ENCODE results near the gene BCL2L15.

DNA sequence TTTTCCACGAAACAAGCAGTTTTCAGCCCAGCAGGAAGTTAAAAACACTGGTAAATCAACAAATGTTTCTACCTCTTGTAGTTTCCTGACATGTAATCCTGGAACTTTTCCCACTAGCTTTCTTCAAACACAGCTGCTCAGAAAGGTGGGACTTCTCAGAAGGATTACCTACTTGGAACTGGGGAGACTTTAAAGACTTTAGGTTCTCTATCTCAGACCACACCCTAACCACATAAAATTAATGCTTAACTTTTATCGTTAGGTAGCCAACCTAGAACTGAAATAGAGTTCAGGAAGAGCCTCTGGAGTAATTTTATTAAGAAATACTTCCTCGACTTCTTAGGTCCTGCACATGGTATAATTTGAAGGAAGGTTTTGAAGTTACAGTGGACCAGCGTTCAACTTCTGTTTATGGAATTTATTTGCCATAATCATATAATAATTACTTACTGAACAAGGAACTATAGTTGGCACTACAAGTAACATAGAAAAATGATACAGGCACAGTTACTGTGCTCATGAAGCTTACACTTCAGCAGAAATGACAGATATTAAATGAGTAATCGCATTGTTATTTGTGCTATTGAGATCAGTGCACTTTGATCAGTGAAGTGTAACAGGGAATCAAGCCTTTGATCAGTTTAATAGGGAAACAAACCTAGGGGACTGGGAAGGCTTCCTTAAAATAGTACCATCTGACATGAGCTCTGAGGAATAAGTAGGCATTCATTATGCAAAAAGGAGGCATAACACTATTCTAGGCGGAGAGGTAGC lies at the start of gene BCL2L15:
- TF ChIP-seq, protein P1, sequence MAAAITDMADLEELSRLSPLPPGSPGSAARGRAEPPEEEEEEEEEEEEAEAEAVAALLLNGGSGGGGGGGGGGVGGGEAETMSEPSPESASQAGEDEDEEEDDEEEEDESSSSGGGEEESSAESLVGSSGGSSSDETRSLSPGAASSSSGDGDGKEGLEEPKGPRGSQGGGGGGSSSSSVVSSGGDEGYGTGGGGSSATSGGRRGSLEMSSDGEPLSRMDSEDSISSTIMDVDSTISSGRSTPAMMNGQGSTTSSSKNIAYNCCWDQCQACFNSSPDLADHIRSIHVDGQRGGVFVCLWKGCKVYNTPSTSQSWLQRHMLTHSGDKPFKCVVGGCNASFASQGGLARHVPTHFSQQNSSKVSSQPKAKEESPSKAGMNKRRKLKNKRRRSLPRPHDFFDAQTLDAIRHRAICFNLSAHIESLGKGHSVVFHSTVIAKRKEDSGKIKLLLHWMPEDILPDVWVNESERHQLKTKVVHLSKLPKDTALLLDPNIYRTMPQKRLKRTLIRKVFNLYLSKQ (tag by site-specific recombination; IDR thresholded peaks at IDR 0.05; ENCODE audit: borderline replicate concordance): no peak
- TF ChIP-seq ZNF132 (tag by site-specific recombination; IDR thresholded peaks at IDR 0.05; ENCODE audit: borderline replicate concordance) (no peak), ZNF677 (tag by site-specific recombination; IDR thresholded peaks at IDR 0.05) (no peak), YY1 (tag by site-specific recombination; IDR thresholded peaks at IDR 0.05) (no peak), SETDB1 (IDR thresholded peaks at IDR 0.05; ENCODE audit: insufficient read length, low read length) (no peak), TCF7L2 (IDR thresholded peaks at IDR 0.05; ENCODE audit: borderline replicate concordance, low read depth, low read length) (no peak), ZNF776 (tag by site-specific recombination; IDR thresholded peaks at IDR 0.05; ENCODE audit: borderline replicate concordance) (no peak)
- TF ChIP-seq, protein P2, sequence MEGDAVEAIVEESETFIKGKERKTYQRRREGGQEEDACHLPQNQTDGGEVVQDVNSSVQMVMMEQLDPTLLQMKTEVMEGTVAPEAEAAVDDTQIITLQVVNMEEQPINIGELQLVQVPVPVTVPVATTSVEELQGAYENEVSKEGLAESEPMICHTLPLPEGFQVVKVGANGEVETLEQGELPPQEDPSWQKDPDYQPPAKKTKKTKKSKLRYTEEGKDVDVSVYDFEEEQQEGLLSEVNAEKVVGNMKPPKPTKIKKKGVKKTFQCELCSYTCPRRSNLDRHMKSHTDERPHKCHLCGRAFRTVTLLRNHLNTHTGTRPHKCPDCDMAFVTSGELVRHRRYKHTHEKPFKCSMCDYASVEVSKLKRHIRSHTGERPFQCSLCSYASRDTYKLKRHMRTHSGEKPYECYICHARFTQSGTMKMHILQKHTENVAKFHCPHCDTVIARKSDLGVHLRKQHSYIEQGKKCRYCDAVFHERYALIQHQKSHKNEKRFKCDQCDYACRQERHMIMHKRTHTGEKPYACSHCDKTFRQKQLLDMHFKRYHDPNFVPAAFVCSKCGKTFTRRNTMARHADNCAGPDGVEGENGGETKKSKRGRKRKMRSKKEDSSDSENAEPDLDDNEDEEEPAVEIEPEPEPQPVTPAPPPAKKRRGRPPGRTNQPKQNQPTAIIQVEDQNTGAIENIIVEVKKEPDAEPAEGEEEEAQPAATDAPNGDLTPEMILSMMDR (tag by site-specific recombination; IDR thresholded peaks at IDR 0.05): no peak
- TF ChIP-seq, protein P3, sequence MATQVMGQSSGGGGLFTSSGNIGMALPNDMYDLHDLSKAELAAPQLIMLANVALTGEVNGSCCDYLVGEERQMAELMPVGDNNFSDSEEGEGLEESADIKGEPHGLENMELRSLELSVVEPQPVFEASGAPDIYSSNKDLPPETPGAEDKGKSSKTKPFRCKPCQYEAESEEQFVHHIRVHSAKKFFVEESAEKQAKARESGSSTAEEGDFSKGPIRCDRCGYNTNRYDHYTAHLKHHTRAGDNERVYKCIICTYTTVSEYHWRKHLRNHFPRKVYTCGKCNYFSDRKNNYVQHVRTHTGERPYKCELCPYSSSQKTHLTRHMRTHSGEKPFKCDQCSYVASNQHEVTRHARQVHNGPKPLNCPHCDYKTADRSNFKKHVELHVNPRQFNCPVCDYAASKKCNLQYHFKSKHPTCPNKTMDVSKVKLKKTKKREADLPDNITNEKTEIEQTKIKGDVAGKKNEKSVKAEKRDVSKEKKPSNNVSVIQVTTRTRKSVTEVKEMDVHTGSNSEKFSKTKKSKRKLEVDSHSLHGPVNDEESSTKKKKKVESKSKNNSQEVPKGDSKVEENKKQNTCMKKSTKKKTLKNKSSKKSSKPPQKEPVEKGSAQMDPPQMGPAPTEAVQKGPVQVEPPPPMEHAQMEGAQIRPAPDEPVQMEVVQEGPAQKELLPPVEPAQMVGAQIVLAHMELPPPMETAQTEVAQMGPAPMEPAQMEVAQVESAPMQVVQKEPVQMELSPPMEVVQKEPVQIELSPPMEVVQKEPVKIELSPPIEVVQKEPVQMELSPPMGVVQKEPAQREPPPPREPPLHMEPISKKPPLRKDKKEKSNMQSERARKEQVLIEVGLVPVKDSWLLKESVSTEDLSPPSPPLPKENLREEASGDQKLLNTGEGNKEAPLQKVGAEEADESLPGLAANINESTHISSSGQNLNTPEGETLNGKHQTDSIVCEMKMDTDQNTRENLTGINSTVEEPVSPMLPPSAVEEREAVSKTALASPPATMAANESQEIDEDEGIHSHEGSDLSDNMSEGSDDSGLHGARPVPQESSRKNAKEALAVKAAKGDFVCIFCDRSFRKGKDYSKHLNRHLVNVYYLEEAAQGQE (tag by site-specific recombination; IDR thresholded peaks at IDR 0.05): no peak
- TF ChIP-seq, protein P4, sequence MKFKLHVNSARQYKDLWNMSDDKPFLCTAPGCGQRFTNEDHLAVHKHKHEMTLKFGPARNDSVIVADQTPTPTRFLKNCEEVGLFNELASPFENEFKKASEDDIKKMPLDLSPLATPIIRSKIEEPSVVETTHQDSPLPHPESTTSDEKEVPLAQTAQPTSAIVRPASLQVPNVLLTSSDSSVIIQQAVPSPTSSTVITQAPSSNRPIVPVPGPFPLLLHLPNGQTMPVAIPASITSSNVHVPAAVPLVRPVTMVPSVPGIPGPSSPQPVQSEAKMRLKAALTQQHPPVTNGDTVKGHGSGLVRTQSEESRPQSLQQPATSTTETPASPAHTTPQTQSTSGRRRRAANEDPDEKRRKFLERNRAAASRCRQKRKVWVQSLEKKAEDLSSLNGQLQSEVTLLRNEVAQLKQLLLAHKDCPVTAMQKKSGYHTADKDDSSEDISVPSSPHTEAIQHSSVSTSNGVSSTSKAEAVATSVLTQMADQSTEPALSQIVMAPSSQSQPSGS (tag by site-specific recombination; IDR thresholded peaks at IDR 0.05; ENCODE audit: low read depth): no peak
